HCT116 (cell line): ENCODE results near the gene WNT1.

Experiments
- CTCF ChIP-seq, 3 experiments: fragments of 200-600 bp in 1 of 3; sonication (generic) in 1 of 3; IDR thresholded peaks in 2 of 3; conservative IDR thresholded peaks in 1 of 3; 2 replicates each; pipeline ENCODE4 v1.5.1; 2012 to 2017; ENCODE audit warnings: low read depth in 2 of 3, low read length in 2 of 3, antibody characterized with exemption in 1 of 3, borderline replicate concordance in 1 of 3, control low read depth in 1 of 3, mild to moderate bottlenecking in 1 of 3, mixed read lengths in 1 of 3, mixed run types in 1 of 3, moderate library complexity in 1 of 3; ENCODE audit not compliant: insufficient read depth in 1 of 3
- EZH2 ChIP-seq: fragments of 200-600 bp; sonication (generic); IDR thresholded peaks from 2 replicates; pipeline ENCODE4 v1.6.1; 2017; ENCODE audit warnings: antibody characterized with exemption, mixed run types
- EZH2phosphoT487 ChIP-seq: fragments of 200-600 bp; IDR thresholded peaks from 2 replicates; pipeline ENCODE4 v1.6.1; 2018; ENCODE audit warnings: antibody characterized with exemption, borderline replicate concordance
- MAX ChIP-seq: IDR thresholded peaks from 2 replicates; pipeline ENCODE4 v1.6.1; 2012
- POLR2A ChIP-seq: IDR thresholded peaks from 2 replicates; pipeline ENCODE4 v1.7.0; 2011; ENCODE audit warnings: borderline replicate concordance; ENCODE audit not compliant: insufficient read depth, insufficient read length; ENCODE audit errors: extremely low read depth
- POLR2AphosphoS5 ChIP-seq: IDR thresholded peaks from 2 replicates; pipeline ENCODE4 v1.6.1; 2011; ENCODE audit warnings: mild to moderate bottlenecking, low read depth, low read length, moderate library complexity
- SP1 ChIP-seq: IDR thresholded peaks from 2 replicates; pipeline ENCODE4 v1.6.1; 2012; ENCODE audit warnings: low read depth
- SRF ChIP-seq: IDR thresholded peaks from 2 replicates; pipeline ENCODE4 v1.6.1; 2012; ENCODE audit warnings: low read depth
- ZBTB33 ChIP-seq: IDR thresholded peaks from 2 replicates; pipeline ENCODE4 v1.6.1; 2011; ENCODE audit warnings: mild to moderate bottlenecking, low read length, moderate library complexity; ENCODE audit not compliant: insufficient replicate concordance; ENCODE audit errors: extremely low read depth
- ZFX ChIP-seq: fragments of 450-650 bp; IDR thresholded peaks from 2 replicates; pipeline ENCODE4 v1.6.1; 2017
- ZNF274 ChIP-seq: fragments of 200-500 bp; sonication (Bioruptor generic); IDR thresholded peaks from 2 replicates; pipeline ENCODE4 v1.6.1; 2014; ENCODE audit warnings: mild to moderate bottlenecking, low read depth, low read length, inconsistent platforms
- TF ChIP-seq, protein P1 (sequence below): IDR thresholded peaks from 2 replicates; pipeline ENCODE4 v1.6.1; 2012
- TF ChIP-seq, protein P2 (sequence below): IDR thresholded peaks from 2 replicates; pipeline ENCODE4 v1.6.1; 2012; ENCODE audit warnings: low read depth

DNA sequence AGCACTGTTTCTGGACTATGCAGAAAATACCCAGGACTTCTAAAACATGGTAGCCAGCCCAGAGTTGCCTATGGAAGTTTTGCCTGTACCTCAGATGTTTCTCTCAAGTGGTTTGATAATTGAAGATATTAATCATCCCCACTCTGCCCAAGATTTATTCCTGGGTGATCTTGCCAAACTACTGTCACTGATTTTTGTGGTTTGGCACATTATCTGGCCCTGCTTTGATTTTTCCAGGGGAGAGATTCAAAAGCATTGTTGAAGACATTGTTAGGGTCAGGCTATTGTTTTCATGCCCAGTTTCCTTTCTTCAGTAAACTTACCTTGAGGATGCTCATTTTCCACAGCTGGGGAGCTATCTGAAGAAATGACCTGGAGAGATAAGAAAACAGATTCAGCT, 34.6 kb downstream of the WNT1 start:
- TF ChIP-seq SP1 (no peak), ZFX (no peak), CTCF (IDR thresholded peaks at IDR 0.05 in 2 of 3, conservative IDR thresholded peaks at IDR 0.05 in 1 of 3; ENCODE audit: borderline replicate concordance in 1 of 3, insufficient read depth in 1 of 3, low read depth in 2 of 3, low read length in 2 of 3) (no peak), POLR2A (no peak), EZH2phosphoT487 (no peak), ZNF274 (no peak), SRF (no peak), EZH2 (no peak), POLR2AphosphoS5 (no peak), MAX (no peak), ZBTB33 (no peak)
- TF ChIP-seq, protein P1, sequence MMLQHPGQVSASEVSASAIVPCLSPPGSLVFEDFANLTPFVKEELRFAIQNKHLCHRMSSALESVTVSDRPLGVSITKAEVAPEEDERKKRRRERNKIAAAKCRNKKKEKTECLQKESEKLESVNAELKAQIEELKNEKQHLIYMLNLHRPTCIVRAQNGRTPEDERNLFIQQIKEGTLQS, result no peak
- TF ChIP-seq, protein P2, sequence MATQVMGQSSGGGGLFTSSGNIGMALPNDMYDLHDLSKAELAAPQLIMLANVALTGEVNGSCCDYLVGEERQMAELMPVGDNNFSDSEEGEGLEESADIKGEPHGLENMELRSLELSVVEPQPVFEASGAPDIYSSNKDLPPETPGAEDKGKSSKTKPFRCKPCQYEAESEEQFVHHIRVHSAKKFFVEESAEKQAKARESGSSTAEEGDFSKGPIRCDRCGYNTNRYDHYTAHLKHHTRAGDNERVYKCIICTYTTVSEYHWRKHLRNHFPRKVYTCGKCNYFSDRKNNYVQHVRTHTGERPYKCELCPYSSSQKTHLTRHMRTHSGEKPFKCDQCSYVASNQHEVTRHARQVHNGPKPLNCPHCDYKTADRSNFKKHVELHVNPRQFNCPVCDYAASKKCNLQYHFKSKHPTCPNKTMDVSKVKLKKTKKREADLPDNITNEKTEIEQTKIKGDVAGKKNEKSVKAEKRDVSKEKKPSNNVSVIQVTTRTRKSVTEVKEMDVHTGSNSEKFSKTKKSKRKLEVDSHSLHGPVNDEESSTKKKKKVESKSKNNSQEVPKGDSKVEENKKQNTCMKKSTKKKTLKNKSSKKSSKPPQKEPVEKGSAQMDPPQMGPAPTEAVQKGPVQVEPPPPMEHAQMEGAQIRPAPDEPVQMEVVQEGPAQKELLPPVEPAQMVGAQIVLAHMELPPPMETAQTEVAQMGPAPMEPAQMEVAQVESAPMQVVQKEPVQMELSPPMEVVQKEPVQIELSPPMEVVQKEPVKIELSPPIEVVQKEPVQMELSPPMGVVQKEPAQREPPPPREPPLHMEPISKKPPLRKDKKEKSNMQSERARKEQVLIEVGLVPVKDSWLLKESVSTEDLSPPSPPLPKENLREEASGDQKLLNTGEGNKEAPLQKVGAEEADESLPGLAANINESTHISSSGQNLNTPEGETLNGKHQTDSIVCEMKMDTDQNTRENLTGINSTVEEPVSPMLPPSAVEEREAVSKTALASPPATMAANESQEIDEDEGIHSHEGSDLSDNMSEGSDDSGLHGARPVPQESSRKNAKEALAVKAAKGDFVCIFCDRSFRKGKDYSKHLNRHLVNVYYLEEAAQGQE, result no peak
